ENCODE measurements around the gene FIBIN. TPM values are rescaled to one million over a fixed set of nuclear protein-coding genes. Genes with fewer than 3 reads are reported as not detected.
"Not testable (repeated sequence)": the region's sequence is repeated elsewhere in the genome, so short reads cannot be mapped to it uniquely, and the experiment has no call there.

FIBIN gene
- total RNA-seq, 1 donor from 2014 or later = 7.8 TPM

- not testable (repeated sequence) for DNase-seq
These were observed 16.7 kb upstream of the FIBIN start for GRCh38 chr11:26977209-26977608.

GRCh38 chr11:26983645-26984044, 10.3 kb upstream of the FIBIN start:
- no peak for DNase-seq

- DNase-seq = no peak
These were observed 8.4 kb upstream of the FIBIN start for GRCh38 chr11:26985470-26985869.

- DNase-seq = no peak
These were observed 8.0 kb upstream of the FIBIN start for GRCh38 chr11:26985943-26986342.

GRCh38 chr11:26987272-26987671, 6.6 kb upstream of the FIBIN start:
- no peak for DNase-seq

GRCh38 chr11:26987731-26988130, 6.2 kb upstream of the FIBIN start:
- DNase-seq = no peak

- no peak for DNase-seq
These were observed 1.8 kb upstream of the FIBIN start for GRCh38 chr11:26992031-26992541.

GRCh38 chr11:26994631-26995095, 751 bp downstream of the FIBIN start:
- DNase-seq = no peak

GRCh38 chr11:26995701-26996460, 2.0 kb downstream of the FIBIN start:
- no peak for DNase-seq

- DNase-seq = no peak
These were observed 3.5 kb downstream of the FIBIN start for GRCh38 chr11:26997378-26997777.

- DNase-seq = not testable (repeated sequence)
These were observed 7.3 kb downstream of the FIBIN start for GRCh38 chr11:27001136-27001730.

GRCh38 chr11:27002431-27002830, 8.5 kb downstream of the FIBIN start:
- no peak for DNase-seq

GRCh38 chr11:27002838-27003237, 8.9 kb downstream of the FIBIN start:
- no peak for DNase-seq

GRCh38 chr11:27004103-27004502, 10.2 kb downstream of the FIBIN start:
- no peak for DNase-seq

- DNase-seq = no peak
These were observed 15.1 kb downstream of the FIBIN start for GRCh38 chr11:27008811-27009535.

- no peak for DNase-seq
These were observed 17.8 kb downstream of the FIBIN start for GRCh38 chr11:27011560-27012233.

GRCh38 chr11:27012234-27012921, 18.5 kb downstream of the FIBIN start:
- DNase-seq = no peak

- DNase-seq = no peak
These were observed 20.0 kb downstream of the FIBIN start for GRCh38 chr11:27013781-27014361.

GRCh38 chr11:27018902-27019529, 25.1 kb downstream of the FIBIN start:
- DNase-seq = no peak

- DNase-seq = no peak
These were observed 26.8 kb downstream of the FIBIN start for GRCh38 chr11:27020751-27021150.

- DNase-seq = no peak
These were observed 28.8 kb downstream of the FIBIN start for GRCh38 chr11:27022659-27023251.

All from occipital lobe (tissue), 2 donors.